Sigmoid colon (tissue), 3 donors: ENCODE data around the gene MYL9.

Experiments
- POLR2A ChIP-seq, 2 donors: fragments of 450-650 bp; IDR thresholded peaks; one replicate each; pipeline ENCODE4 v1.6.1; 2016; ENCODE audit warnings: antibody characterized with exemption in 2 of 2, mild to moderate bottlenecking in 2 of 2, moderate library complexity in 2 of 2
- TF ChIP-seq, protein P1 (sequence below), 4 experiments: fragments of 450-650 bp in 3 of 4; fragments of 200-600 bp in 1 of 4; IDR thresholded peaks; one replicate each; pipeline ENCODE4 v1.5.1; 2016 to 2019; ENCODE audit warnings: antibody characterized with exemption in 4 of 4, mild to moderate bottlenecking in 3 of 4, moderate library complexity in 2 of 4

DNA sequence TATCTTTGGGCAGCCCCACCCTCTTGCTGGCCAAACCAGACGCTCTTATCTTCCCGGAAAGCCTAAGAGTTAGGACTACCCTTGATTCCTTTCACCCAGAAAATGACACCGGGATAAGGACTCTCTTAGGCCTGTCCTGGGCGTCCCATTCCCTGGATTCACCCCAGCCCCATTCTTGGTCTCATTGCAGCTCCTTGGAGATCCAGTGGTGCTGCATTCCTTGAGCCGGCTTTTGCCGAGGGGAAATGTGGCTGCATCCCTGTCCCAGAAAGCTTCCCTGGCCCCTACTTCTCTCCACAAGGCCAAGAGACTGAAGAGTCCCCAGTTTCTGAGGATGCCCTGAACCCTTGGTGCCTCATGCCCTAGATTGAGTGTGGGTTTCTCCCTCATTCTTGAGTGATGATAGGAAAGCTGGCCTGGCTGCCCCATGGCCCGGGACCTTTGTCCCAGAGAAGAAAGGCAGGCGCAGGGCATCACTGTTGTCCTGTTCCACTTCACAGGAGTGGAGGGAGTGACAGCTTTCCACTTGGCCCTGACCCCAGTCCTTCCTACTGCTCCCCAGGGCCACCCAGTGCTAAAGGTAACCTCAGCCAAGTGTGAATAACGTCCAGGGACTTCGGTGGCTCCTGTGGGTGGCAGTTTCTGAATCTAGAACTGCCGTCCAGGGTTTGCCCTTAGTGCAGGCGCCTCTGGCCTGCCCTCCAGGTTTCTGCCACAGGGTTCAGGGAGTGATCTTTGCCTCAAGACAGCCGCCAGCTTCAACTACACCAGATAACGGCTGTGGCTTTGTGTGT lies 42.7 kb upstream of the MYL9 start:
- TF ChIP-seq, protein P1, sequence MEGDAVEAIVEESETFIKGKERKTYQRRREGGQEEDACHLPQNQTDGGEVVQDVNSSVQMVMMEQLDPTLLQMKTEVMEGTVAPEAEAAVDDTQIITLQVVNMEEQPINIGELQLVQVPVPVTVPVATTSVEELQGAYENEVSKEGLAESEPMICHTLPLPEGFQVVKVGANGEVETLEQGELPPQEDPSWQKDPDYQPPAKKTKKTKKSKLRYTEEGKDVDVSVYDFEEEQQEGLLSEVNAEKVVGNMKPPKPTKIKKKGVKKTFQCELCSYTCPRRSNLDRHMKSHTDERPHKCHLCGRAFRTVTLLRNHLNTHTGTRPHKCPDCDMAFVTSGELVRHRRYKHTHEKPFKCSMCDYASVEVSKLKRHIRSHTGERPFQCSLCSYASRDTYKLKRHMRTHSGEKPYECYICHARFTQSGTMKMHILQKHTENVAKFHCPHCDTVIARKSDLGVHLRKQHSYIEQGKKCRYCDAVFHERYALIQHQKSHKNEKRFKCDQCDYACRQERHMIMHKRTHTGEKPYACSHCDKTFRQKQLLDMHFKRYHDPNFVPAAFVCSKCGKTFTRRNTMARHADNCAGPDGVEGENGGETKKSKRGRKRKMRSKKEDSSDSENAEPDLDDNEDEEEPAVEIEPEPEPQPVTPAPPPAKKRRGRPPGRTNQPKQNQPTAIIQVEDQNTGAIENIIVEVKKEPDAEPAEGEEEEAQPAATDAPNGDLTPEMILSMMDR (IDR thresholded peaks at IDR 0.05) = no peak
- TF ChIP-seq POLR2A (IDR thresholded peaks at IDR 0.05) = no peak
